HG03378 (cell line): ENCODE measurements around the gene SPANXN2.
"Not testable (repeated sequence)": the region's sequence is repeated elsewhere in the genome, so short reads cannot be mapped to it uniquely, and the experiment has no call there.

Experiments
- ATAC-seq: cut with Tn5 transposase; IDR thresholded peaks from one replicate; pipeline ENCODE4 v1.9.1; 2021; ENCODE audit warnings: mild to moderate bottlenecking, moderate library complexity; ENCODE audit not compliant: unreplicated experiment

Gene SPANXN2, protein sequence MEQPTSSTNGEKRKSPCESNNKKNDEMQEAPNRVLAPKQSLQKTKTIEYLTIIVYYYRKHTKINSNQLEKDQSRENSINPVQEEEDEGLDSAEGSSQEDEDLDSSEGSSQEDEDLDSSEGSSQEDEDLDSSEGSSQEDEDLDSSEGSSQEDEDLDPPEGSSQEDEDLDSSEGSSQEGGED

GRCh38 chrX:143720652-143721051, at the start of gene SPANXN2:
TSS of gene SPANXN2 (minus strand) at chrX:143720752. CDS start at chrX:143720668, 84 bp downstream.
- not testable (repeated sequence) for ATAC-seq

- ATAC-seq, result no peak
These were observed 48.4 kb upstream of the SPANXN2 start for GRCh38 chrX:143768976-143769375.

DNA sequence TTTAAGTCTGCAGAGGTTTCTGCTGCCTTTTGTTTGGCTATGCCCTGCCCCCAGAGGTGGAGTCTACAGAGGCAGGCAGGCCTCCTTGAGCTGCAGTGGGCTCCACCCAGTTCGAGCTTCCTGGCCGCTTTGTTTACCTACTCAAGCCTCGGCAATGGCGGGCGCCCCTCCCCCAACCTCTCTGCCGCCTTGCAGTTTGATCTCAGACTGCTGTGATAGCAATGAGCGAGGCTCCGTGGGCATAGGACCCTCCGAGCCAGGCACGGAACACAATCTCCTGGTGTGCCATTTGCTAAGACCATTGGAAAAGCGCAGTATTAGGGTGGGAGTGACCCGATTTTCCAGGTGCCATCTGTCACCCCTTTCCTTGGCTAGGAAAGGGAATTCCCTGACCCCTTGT, 47.2 kb upstream of the SPANXN2 start:
- ATAC-seq, result not testable (repeated sequence)

GRCh38 chrX:143757887-143758286, 37.3 kb upstream of the SPANXN2 start:
- no peak for ATAC-seq

GRCh38 chrX:143757375-143757774, 36.8 kb upstream of the SPANXN2 start:
- ATAC-seq, result no peak

DNA sequence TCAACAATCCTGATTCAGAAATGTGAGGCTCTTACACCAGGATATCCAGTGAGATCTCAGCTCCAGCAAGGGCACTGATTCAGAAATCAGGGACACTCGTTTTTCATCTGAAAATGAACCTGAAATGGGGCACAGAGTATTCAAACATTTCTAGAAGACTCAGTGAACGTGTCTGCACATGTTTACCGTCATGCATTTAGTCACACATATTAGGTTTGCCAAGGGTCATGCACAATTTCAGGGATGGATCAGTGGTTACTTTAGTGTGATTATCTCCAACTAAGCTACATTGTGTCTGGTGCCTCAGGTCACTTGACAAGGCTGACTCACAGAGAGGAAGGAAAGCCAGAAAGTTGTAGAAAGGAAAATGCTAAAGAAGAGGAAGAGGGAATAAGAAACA, 33.6 kb upstream of the SPANXN2 start:
- ATAC-seq, result no peak

DNA sequence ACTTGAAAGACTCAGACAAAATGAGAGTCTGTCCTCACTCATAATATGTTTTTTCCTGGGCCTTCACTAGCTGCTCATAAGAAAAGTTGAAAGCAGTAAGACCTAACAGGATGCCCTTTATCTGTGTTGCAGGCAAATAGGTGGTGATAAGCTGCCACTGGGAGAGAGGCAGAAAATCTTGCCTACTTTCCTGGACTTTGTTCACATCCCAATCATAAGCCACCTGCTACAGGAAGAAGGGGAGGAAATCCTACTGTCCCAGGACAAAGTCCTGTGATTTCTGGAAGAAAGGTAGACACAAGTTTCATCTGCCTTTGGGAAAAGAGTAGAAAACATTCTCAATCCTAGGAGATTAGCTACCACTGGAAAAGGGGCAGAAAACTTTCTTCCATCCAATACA, 13.3 kb upstream of the SPANXN2 start:
- ATAC-seq, result no peak

DNA sequence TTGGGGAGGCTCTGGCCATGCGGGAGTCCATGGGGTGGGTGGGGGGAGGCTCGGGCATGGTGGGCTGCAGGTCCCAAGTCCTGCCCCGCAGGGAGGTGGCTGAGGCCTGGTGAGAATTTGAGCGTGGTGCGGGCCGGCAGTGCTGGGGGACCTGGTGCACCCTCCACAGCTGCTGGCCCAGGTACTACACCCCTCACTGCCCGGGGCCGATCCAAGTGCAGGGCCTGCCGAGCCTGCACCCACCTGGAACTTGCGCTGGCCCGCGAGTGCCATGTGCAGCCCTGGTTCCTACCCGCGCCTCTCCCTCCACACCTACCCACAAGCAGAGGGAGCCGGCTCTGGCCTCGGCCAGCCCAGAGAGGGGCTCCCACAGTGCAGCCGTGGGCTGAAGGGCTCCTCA, 5.7 kb upstream of the SPANXN2 start:
- no peak for ATAC-seq

DNA sequence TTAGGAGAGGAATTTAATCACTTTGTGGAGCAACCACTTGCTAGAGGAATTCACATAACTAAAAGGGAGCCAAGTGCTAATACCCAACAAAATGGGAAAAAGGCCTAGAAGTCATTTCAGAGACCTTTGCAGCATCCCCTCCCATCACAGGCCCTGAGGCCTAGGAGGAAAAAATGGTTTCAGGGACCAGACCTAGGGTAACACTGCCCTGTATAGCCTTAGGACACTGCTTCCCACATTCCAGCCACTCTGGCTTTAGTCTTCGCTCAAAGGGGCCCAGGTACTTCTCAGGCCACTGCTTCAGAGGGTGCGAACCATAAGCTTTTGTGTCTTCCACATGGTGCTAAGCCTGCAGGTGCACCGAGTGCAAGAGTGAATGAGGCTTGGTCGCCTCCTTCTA, 19.1 kb downstream of the SPANXN2 start:
- ATAC-seq, result no peak

DNA sequence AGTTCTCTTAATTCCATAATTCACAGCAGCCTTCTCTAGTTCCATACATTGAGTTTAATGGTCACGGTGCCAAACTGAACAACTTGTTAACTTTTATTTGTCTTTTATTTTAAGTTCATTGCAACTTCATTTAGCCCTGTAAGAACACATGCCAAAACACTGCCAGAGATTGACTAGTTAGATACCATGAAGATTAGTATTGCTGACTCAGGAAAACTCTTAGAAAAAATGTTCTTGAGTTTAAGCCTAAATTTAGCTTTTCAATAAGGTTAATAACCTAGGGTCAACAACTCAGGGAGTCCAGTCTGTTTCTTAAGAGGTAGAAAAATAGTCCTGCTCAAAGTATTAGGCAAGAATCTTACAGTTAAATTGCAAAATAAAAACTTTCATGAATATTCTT, 25.7 kb downstream of the SPANXN2 start:
- ATAC-seq, result no peak

GRCh38 chrX:143683486-143683885, 37.1 kb downstream of the SPANXN2 start:
- no peak for ATAC-seq

GRCh38 chrX:143674926-143675325, 45.6 kb downstream of the SPANXN2 start:
- no peak for ATAC-seq

DNA sequence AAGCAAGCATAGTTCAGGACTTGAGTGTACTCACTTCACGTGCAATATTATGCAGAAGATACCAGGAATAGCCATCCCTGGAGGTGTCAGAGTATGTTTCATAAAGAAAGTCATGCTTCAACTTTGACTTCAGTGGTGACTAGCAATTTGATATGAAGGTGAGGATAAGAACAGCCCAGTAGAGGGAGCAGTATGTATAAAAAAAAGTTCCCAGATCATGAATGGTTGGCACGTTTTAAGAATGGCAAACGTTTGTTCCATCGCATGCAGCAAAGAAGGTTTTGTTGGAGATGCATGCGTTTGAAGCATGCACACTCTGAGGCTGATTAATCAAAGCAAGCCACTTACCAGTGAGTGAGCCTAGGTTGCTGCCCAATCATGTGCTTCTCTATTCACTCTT, 51.2 kb downstream of the SPANXN2 start:
- no peak for ATAC-seq

- no peak for ATAC-seq
These were observed 56.2 kb downstream of the SPANXN2 start for GRCh38 chrX:143664302-143664701.

DNA sequence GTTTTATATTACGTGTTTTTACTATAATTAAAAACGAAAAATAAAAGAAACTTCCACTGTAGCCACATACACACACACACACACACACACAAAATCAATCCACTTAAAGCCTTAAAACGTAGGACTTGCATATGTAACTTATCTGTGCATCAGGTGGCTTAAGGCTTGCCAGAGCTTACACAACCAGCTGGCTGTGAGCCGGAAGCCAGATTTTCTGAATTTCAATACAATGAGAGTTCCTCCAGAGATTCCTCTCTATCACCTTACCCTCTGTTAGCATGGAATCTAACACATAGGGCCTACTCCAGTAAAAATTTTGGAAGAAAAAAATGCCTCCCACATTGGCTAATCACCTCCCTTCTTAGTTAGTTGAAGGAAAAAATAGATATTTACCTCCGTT, 56.8 kb downstream of the SPANXN2 start:
- no peak for ATAC-seq
